ENCODE data around the gene NFATC1. TPM values are rescaled to one million over a fixed set of nuclear protein-coding genes. Genes with fewer than 3 reads are reported as not detected.

Gene NFATC1
- total RNA-seq, 1 donor from 2014 or later: 0.46 TPM

DNA sequence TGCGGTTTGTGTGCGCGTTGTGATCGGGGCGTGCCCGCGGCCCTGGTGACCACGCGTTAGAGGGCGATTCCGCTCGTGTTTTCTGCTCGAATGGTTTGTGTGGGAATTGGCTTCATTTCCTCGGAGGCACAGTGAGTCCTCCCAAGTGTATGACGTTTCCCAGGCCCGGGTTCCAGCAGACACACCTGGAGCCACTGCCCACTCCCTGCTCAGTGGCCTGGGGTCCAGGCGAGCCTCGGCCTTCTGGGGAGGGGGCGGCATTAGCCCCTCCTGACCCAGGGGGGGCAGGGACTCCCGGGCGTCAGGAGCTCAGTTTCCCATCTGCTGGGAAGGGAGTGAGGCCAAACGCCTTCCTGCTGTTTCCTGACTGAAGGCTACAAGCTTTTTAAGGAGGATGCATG lies 92.1 kb downstream of the NFATC1 start:
- no peak overlapping the region for H3K4me3 ChIP-seq (ENCODE audit: low read depth, low read length)
- TF ChIP-seq, protein P1, sequence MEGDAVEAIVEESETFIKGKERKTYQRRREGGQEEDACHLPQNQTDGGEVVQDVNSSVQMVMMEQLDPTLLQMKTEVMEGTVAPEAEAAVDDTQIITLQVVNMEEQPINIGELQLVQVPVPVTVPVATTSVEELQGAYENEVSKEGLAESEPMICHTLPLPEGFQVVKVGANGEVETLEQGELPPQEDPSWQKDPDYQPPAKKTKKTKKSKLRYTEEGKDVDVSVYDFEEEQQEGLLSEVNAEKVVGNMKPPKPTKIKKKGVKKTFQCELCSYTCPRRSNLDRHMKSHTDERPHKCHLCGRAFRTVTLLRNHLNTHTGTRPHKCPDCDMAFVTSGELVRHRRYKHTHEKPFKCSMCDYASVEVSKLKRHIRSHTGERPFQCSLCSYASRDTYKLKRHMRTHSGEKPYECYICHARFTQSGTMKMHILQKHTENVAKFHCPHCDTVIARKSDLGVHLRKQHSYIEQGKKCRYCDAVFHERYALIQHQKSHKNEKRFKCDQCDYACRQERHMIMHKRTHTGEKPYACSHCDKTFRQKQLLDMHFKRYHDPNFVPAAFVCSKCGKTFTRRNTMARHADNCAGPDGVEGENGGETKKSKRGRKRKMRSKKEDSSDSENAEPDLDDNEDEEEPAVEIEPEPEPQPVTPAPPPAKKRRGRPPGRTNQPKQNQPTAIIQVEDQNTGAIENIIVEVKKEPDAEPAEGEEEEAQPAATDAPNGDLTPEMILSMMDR (conservative IDR thresholded peaks at IDR 0.05; ENCODE audit: low read depth, low read length): no peak
- DNase-seq (ENCODE audit: low read depth): no peak

DNA sequence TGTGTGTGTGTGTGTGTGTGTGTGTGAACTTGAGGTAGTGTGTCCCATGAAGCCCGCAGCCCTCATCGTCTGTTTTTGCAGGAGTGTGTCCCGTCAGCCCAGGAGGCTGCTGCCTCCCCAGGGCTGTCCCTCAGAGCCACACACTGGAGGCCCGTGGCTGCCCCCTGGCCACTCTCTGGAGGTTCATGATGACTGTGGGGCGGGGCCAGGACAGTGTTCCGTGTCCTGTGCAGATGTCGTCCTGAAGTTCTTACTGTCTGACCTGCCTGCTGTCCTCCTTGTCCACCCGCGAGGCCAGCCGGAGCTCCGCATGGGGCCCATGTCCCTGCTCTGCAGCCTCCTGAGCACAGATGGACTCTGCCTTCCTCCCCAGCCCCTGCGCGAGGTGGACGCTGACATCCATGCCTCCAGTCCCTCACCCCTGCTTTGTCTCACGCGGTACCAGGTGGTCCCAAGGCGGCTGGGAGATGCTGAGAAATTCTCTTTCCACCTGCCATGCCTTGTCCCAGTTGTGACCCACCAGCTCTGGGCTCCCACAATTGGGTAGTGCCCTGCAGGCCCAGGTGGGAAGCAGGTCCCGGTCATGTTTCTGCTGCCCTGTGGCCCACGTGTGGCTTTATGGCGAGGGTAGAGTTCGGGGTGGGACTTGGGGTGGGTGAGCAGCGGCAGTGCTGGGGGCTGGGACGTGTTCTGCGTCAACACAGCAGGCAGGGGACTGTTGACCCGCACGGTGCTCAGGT lies 92.8 kb downstream of the NFATC1 start:
- TF ChIP-seq, protein P1 (conservative IDR thresholded peaks at IDR 0.05; ENCODE audit: low read depth, low read length): no peak
- H3K4me3 ChIP-seq (ENCODE audit: low read depth, low read length): no peak overlapping the region
- no peak for DNase-seq (ENCODE audit: low read depth)

DNA sequence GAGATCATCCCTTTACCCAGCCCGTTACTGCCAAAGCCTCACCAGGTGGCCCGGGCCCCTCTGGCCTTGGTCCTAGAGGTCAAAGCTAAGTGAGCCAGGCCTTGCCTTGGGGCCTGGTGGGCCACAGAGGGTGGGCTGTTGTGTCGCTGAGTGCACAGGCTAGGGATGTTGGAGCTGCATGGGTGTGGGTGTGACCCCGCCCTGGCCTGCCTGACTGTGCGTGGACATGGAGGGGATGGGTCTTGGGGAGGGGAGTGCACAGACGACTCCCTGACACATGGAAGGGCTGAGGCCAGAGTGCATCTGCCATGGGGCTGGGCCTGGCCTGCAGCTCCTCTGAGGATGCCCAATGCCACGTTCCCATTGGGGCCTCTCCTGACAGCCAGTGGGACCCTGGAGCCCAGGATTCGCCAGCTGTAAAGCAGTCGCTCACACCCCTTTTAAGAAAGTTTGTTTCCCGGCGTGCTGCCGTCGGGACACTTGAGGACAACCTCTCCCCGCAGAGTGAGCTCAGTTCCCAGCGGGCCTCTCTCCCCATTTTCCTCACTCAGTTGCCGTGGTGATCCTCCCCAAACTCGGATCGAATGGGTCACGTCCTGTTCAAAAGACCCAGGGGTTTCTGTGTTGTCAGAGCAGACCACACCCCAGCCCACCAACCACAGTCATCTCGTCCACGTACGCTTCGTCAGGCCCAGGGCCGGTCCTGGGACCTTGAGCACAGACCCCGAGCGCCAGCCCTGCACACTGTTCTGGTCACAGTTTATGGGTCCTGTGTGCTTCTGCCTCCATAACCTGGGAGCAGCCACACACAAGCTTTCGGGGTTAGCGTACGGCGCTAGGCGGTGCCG lies 93.5 kb downstream of the NFATC1 start:
- H3K4me3 ChIP-seq (ENCODE audit: low read depth, low read length): no peak overlapping the region
- TF ChIP-seq, protein P1 (conservative IDR thresholded peaks at IDR 0.05; ENCODE audit: low read depth, low read length): no peak
- no peak for DNase-seq (ENCODE audit: low read depth)

DNA sequence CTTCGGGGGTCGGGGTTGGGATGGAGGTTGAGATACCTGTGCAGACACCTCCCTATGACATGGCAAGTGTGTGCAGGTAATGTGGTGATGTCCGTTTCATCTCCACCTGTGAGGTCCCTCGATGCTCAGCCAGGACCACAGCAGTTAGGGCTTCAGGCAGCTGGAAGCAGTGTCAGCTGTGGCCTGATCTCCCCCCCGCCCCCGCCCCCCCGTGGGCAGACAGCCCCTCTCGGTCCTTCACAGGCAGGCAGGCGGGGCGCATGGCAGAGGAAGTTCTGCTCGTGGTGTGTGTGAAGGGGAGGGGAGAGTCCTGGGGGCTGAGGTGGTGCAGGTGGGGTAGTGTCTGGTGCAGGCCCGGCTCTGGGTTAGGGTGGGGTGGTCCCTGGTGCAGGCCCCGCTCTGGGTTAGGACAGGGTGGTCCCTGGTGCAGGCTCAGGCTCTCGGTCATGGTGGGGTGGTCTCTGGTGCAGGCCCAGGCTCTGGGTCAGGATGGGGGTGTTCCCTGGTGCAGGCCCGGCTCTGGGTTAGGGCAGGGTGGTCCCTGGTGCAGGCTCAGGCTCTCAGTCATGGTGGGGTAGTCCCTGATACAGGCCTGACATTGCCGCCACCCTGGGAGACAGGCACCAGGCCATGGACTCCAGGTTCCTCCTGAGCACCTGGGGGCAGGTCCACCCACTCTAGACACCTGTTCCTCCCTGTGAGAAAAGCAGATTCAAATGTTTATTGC lies 94.3 kb downstream of the NFATC1 start:
- H3K4me3 ChIP-seq (ENCODE audit: low read depth, low read length): no peak overlapping the region
- no peak for DNase-seq (ENCODE audit: low read depth)
- TF ChIP-seq, protein P1 (conservative IDR thresholded peaks at IDR 0.05; ENCODE audit: low read depth, low read length): no peak

DNA sequence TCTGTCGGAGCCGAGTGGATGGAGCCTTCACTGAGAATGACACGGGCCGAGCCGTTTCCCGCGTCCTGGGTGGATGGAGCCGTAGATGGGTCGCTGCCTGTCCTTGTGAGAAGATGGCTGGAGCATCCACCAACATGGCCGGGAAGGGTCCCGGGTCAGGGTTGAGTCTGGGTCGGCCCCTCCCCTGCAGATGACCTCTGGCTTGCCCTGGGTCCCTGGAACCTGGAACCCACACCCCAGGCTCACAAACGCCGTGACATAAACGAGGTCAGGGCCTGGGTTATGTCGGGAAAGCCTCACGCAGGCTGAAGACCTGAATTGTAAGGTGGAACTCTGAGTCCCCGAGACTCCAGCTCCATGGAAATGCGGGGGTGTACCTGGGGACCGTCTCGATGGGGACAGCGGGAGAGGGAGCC lies 94.9 kb downstream of the NFATC1 start:
- TF ChIP-seq, protein P1 (conservative IDR thresholded peaks at IDR 0.05; ENCODE audit: low read depth, low read length): no peak
- DNase-seq (ENCODE audit: low read depth): no peak
- H3K4me3 ChIP-seq (ENCODE audit: low read depth, low read length): no peak overlapping the region

DNA sequence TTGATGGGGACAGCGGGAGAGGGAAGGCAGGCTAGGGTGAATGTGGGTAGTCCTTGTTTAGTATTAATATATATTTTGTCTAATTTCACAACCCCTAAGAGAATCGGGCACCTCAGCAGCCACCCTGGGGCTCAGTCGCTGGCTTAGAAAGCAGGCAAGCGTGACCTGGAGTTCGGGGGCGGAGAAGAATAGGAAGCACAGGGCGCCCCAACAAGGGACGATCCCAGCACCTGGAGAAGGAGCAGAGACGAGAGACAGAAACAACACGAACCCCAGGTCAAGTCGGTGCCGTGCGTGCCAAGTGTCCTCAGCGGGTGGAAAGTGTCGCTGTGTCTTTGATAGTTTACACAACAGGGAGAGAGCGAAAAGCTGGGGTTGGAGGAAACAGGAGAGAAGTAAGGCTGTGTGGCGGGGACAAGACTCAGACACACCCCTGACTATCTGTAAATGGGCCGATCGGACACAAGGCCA lies 95.4 kb downstream of the NFATC1 start:
- TF ChIP-seq, protein P1 (conservative IDR thresholded peaks at IDR 0.05; ENCODE audit: low read depth, low read length): no peak
- DNase-seq (ENCODE audit: low read depth): no peak
- H3K4me3 ChIP-seq (ENCODE audit: low read depth, low read length): no peak overlapping the region

All from epithelial cell of proximal tubule (primary cell).